ENCODE measurements around the gene SHC4. TPM values are rescaled to one million over a fixed set of nuclear protein-coding genes. Genes with fewer than 3 reads are reported as not detected.
"Not testable (repeated sequence)": the region's sequence is repeated elsewhere in the genome, so short reads cannot be mapped to it uniquely, and the experiment has no call there.

Gene SHC4
- total RNA-seq, 2 experiments from 2014 or later = 3.0 to 9.8 TPM

DNA sequence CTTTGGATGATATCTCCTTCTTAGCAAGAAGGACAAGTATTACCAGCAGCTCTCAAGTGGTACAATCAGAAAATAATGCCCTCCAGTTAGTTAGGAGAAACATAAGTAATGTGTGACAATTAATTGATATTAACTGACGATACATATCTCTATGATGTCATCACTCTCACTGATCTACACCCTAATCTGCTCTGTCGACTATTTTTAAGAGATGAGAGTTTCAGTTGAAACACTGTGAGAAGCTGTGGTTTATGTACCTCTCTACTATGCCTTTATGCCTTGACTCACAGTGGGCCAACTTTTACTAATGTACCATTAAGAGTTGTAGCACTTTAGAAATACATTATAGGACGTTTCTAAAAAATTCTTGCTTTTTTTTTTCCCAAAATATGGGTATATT lies 161.5 kb downstream of the SHC4 start:
- Mint-ChIP-seq H3K9me3 (ENCODE audit: low read depth) (no peaks in the 10 kb centered on the region), H3K4me3 (no peak overlapping the region), H3K27me3 (no peaks in the 10 kb centered on the region), H3K36me3 (peaks cover 32% of the 10 kb centered on the region), H3K27ac (no peak overlapping the region), H3K4me1 (peaks cover 56% of the 10 kb centered on the region)
- DNase-seq = no peak
- CTCF ChIA-PET = interaction anchor here (1.0 to 1.8 kb wide), 3 partner anchors 13 to 173 kb away, joined by 3 to 6 read pairs (median 5); no protein-coding TSS in a partner anchor
- no peak for ATAC-seq

DNA sequence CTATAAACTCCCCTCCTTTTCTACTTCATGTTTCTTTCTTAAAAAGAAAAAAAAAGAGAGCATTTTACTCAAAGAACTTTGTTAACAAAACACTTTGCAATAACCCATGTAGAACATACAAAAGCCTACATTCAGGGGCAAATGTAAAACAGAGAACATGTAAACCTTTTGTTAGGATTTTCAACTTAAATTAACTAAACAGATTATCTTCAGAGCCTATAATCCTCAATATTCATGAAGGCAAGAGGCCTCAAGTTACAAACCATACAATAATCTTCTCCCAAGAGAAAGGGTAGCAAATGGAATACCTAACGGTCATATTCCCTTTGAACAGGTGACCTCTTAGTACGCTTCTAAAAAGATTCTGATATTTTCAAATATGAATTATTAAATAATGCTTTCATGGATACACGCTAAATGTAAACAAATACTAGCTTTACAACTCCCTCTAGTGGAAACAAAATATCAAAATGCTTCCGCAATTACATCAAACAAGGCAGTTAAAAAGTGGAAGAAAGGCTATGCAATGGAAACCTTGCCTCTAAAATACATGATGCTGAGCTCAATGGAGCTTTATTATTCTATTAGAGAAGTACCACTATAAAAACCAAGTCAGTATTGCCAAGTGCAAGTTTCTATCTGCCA lies 162.8 kb downstream of the SHC4 start:
- DNase-seq (no peak), ATAC-seq (no peak)
- Mint-ChIP-seq H3K9me3 (ENCODE audit: low read depth) (no peaks in the 10 kb centered on the region), H3K4me3 (no peak overlapping the region), H3K4me1 (peaks cover 53% of the 10 kb centered on the region), H3K36me3 (peaks cover 38% of the 10 kb centered on the region), H3K27me3 (no peaks in the 10 kb centered on the region), H3K27ac (no peak overlapping the region)
- CTCF ChIA-PET = interaction anchor here (1.3 to 1.8 kb wide), 5 partner anchors 10 to 175 kb away, joined by 3 to 7 read pairs (median 5); partner anchors contain the start of gene CEP152

DNA sequence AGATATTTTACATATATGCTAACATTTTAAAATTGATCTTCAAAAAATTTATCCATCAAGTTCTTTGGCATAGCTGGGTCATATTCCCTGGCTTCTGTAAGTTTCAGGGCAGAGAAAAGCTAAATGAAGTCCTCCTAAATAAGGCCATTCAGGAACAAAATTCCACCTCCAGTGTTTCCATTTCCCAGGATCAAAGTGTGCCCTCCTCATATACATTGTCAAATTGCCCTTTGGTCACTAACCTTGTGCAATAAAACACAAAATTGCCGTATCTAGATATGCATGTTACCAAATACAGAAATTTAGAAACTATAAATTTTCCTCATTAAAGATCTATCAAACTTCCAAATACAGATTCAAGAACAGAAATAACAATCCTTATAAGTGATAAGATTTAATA lies 163.5 kb downstream of the SHC4 start:
- Mint-ChIP-seq H3K36me3 (peaks cover 38% of the 10 kb centered on the region), H3K27ac (no peak overlapping the region), H3K27me3 (no peaks in the 10 kb centered on the region), H3K4me3 (no peak overlapping the region), H3K4me1 (peaks cover 54% of the 10 kb centered on the region), H3K9me3 (ENCODE audit: low read depth) (no peaks in the 10 kb centered on the region)
- ATAC-seq = no peak
- DNase-seq = no peak
- CTCF ChIA-PET = no interaction called here

DNA sequence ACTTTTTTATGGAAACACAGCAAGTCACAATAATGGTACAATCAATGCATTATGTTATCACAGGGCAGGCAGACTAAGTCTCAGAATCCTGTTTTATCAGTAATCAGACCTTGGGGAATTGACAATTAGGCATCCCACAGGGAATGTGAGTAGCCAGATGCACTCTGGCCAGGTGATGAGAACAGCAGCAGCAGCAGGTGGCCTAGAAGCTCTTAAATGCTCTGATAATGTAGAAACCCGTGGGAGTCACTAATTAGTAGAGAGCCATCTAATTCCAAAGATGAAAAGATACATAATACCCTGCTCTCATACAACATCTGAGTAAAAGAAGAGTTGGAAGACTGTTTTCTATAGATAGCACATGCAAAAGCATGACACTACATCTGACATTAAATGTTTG lies 165.4 kb downstream of the SHC4 start:
- Mint-ChIP-seq H3K27me3 (no peaks in the 10 kb centered on the region), H3K4me3 (no peak overlapping the region), H3K36me3 (peaks cover 27% of the 10 kb centered on the region), H3K4me1 (peaks cover 47% of the 10 kb centered on the region), H3K27ac (no peak overlapping the region), H3K9me3 (ENCODE audit: low read depth) (no peaks in the 10 kb centered on the region)
- ATAC-seq = no peak
- no peak for DNase-seq
- CTCF ChIA-PET = no interaction called here

DNA sequence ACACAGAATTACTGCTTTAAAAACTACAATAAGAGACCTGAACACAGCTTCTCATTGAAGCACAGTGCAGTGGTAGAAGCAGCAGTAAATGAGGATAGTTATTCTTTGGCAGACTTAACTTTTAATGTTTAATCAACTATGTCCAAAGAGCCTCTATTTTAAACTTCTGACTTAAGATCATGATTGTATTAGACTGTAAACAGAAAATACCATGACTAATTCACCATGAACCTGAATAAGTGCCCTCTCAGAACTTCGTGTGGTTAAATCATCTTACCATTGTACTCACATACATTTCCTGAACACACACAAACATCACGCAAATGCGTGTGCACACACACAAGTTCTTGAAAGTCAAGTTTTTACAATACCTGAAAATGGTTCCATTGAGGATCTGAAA lies 166.8 kb downstream of the SHC4 start:
- Mint-ChIP-seq H3K4me1 (peaks cover 36% of the 10 kb centered on the region), H3K36me3 (peaks cover 35% of the 10 kb centered on the region), H3K27me3 (no peaks in the 10 kb centered on the region), H3K4me3 (no peak overlapping the region), H3K9me3 (ENCODE audit: low read depth) (no peaks in the 10 kb centered on the region), H3K27ac (peak overlapping the region; percentile 61)
- DNase-seq = no peak
- peak; percentile 61 for ATAC-seq
- CTCF ChIA-PET = no interaction called here

DNA sequence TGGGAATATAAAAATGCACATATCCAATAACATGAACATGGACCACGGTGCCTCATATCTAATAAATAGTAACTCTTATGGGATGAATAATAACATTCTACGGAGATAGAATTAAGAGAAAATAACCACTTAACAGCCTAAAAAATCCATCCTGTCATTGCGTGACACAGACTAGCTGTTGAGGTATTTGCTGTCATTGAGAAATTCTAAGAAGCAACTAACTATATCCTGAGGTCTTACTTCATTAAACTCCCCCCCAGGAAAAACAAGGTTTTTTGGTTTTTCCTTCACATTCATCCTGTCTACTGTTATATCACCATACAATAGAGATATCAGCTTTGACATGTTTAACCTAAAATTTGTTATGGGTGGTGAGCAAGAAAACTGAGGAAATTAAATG lies 167.2 kb downstream of the SHC4 start:
- Mint-ChIP-seq H3K9me3 (ENCODE audit: low read depth) (no peaks in the 10 kb centered on the region), H3K27ac (peak overlapping the region; percentile 19), H3K4me3 (no peak overlapping the region), H3K4me1 (peaks cover 35% of the 10 kb centered on the region), H3K27me3 (no peaks in the 10 kb centered on the region), H3K36me3 (peaks cover 38% of the 10 kb centered on the region)
- DNase-seq = no peak
- ATAC-seq = no peak
- CTCF ChIA-PET = no interaction called here

DNA sequence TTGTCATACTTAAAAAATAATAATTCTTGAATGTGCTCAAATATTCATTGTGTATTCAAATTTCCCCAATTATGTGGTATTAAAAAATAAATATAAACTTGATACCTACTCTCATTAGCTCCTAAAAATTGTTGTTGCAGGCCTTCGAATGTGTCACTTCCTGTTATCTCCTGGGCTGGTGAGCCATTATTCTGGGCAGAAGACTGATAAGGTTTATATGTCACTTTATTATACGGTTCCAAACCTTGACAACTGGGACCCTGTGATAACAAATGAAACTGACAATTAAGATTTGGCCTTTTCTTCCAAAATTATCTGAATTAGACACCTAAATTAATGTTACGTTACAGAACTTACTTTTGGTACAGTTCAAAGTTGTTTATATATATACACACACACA lies 167.8 kb downstream of the SHC4 start:
- Mint-ChIP-seq H3K4me1 (peaks cover 32% of the 10 kb centered on the region), H3K9me3 (ENCODE audit: low read depth) (no peaks in the 10 kb centered on the region), H3K27ac (no peak overlapping the region), H3K27me3 (no peaks in the 10 kb centered on the region), H3K4me3 (no peak overlapping the region), H3K36me3 (peaks cover 39% of the 10 kb centered on the region)
- CTCF ChIA-PET = no interaction called here
- ATAC-seq (no peak), DNase-seq (no peak)

DNA sequence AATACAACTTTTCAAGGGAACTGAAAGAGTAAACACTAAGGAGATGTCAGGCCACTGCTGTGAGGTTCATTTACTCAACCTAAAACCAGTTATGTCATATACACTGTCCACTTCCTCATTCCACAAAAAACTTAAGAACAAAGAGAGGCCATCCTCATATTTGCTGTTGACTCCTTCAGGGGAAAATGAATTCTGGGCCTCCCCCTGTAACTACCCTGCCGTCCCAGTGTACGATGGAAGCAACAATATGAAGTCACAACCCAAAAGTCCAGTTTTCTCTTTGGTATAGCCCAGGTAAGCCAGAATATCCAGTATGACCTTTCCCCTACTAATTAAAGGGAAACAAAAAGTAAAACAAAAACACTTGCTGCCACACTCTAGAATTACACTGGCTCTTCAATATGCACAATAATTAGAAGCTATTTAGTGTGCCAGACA lies 169.0 kb downstream of the SHC4 start:
- H3K27me3 Mint-ChIP-seq = no peaks in the 10 kb centered on the region

DNA sequence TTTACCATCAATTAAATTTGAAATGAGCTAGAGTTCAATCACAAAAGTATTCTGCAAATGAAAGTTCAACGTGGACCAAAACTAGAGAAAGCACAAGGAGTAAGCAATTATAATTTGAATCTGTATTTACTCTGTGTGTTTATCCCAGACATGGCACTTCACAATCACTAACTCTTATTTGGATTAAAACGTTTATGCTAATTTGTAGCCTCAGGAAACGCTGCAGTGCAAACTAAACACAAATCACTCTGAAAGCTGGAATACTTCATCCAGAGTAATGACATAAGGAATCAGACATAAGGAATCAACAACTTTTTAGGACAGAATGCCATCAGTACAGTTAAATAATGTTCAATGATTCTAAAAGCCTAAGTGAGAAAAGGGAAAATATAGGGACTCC lies 171.3 kb downstream of the SHC4 start:
- H3K4me1 Mint-ChIP-seq = peaks cover 20% of the 10 kb centered on the region
- no peak for ATAC-seq
- H3K27ac Mint-ChIP-seq = no peak overlapping the region
- no peak overlapping the region for H3K4me3 Mint-ChIP-seq
- no peaks in the 10 kb centered on the region for H3K9me3 Mint-ChIP-seq (ENCODE audit: low read depth)
- peaks cover 54% of the 10 kb centered on the region for H3K36me3 Mint-ChIP-seq
- no peak for DNase-seq
- H3K27me3 Mint-ChIP-seq = no peaks in the 10 kb centered on the region
- CTCF ChIA-PET = no interaction called here

More for the DNA sequence above, 169.0 kb downstream of the SHC4 start:
- H3K4me1 Mint-ChIP-seq = peaks cover 32% of the 10 kb centered on the region
- DNase-seq (no peak), ATAC-seq (peak; percentile 65)
- peaks cover 48% of the 10 kb centered on the region for H3K36me3 Mint-ChIP-seq
- no peaks in the 10 kb centered on the region for H3K9me3 Mint-ChIP-seq (ENCODE audit: low read depth)
- H3K4me3 Mint-ChIP-seq = no peak overlapping the region
- CTCF ChIA-PET = no interaction called here
- H3K27ac Mint-ChIP-seq = peak overlapping the region; percentile 74

DNA sequence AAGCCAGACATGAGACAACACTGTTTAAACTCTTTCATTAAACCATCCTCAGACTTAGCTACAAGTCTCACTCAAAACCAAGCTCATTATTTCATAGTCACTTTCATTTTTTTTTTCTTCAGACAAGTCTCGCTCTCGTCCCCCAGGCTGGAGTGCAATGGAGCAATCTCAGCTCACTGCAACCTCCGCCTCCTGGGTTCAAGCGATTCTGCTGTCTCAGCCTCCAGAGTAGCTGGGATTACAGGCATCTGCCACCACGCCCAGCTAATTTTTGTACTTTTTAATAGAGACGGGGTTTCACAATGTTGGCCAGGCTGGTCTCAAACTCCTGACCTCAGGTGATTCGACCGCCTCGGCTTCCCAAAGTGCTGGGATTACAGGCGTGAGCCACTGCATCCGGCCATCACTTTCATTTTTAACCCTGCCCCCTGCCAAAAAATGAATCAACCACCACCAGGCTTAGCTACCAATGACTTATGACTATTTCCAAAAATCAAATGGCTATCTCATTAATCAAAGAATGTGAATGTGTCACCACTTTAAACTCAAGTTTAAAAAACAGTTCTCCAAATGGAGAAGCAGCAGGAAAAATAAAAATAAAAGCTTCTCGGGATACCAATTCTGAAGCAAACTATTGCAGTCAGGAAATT lies 173.1 kb downstream of the SHC4 start:
- not testable (repeated sequence) for H3K27ac Mint-ChIP-seq

DNA sequence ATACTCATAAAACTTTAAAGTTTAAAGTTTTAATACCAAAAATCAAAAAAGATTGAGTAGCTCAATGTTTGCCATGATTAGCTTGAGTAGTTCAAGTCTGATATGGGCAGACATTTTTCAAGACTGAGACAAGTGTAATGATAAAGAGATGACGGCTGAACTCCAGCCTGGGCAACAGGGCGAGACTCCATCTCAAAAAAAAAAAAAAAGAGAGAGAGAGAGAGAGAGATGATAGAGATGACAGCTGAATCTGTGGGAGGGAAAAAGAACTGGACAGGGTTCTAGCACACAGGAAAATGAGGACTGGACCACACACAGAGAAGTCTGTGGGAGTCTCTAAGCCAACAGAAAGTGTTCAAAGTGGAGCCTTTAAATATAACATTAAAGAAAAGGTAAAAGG lies 178.0 kb downstream of the SHC4 start:
- Mint-ChIP-seq H3K4me1 (no peaks in the 10 kb centered on the region), H3K27ac (no peak overlapping the region), H3K4me3 (no peak overlapping the region), H3K36me3 (peaks cover 58% of the 10 kb centered on the region), H3K27me3 (no peaks in the 10 kb centered on the region), H3K9me3 (ENCODE audit: low read depth) (no peaks in the 10 kb centered on the region)
- no peak for DNase-seq
- ATAC-seq = no peak
- CTCF ChIA-PET = interaction anchor here (0.6 kb wide), 1 partner anchor 1578 kb away, joined by 3 read pairs; no protein-coding TSS in a partner anchor

More for the DNA sequence above, 173.1 kb downstream of the SHC4 start:
- H3K36me3 Mint-ChIP-seq = peaks cover 50% of the 10 kb centered on the region
- CTCF ChIA-PET = interaction anchor here (0.8 to 1.5 kb wide), 3 partner anchors 11 to 20 kb away, joined by 3 to 5 read pairs (median 3); partner anchors contain the start of gene CEP152
- DNase-seq; H3K4me3 Mint-ChIP-seq; H3K4me1 Mint-ChIP-seq; H3K27me3 Mint-ChIP-seq; ATAC-seq; H3K9me3 Mint-ChIP-seq (ENCODE audit: low read depth): not testable (repeated sequence)

DNA sequence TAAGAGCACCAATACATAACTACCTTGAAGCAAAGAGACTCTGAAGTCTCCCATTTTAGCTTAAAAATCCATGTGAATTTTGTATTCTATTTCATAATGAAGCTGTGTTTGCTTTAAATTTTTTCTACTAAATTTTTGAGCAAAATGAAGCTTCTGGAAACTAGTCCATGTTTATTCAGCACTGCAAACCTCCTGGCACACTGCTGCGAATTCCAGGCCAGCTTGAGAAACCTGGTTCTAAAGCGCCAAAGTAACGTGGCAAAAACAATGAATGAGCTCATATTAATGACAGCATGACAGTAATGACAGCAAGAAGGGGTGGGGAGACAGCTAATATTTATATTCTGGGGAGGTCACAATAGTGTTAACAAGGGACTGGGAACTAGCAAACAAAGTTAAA lies 178.5 kb downstream of the SHC4 start:
- no peak overlapping the region for H3K4me3 Mint-ChIP-seq
- H3K27ac Mint-ChIP-seq = no peak overlapping the region
- DNase-seq (no peak), ATAC-seq (no peak)
- no peaks in the 10 kb centered on the region for H3K9me3 Mint-ChIP-seq (ENCODE audit: low read depth)
- CTCF ChIA-PET = no interaction called here
- H3K27me3 Mint-ChIP-seq = no peaks in the 10 kb centered on the region
- peaks cover 59% of the 10 kb centered on the region for H3K36me3 Mint-ChIP-seq
- no peaks in the 10 kb centered on the region for H3K4me1 Mint-ChIP-seq

DNA sequence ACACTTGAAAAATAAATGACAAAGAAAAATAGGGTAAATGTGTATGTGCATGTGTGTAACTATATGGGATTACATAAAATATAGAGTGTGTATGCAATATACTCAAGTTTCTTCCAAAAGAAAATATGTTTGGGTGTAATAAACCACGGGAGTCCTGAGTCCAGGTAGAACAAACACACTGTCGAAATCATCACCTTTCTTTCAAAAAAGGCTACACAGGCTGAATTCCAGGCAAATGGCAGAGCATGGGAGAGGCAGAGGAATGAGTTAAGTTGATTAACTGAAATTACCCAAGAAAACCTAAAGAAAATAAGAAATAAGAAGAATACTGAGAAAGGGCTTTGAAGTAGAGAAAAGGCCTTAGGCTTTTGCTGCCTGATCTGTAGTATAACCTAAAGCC lies 179.0 kb downstream of the SHC4 start:
- Mint-ChIP-seq H3K4me1 (no peaks in the 10 kb centered on the region), H3K27ac (no peak overlapping the region), H3K36me3 (peaks cover 60% of the 10 kb centered on the region), H3K27me3 (no peaks in the 10 kb centered on the region), H3K9me3 (ENCODE audit: low read depth) (no peaks in the 10 kb centered on the region), H3K4me3 (no peak overlapping the region)
- DNase-seq (no peak), ATAC-seq (no peak)
- CTCF ChIA-PET = no interaction called here

DNA sequence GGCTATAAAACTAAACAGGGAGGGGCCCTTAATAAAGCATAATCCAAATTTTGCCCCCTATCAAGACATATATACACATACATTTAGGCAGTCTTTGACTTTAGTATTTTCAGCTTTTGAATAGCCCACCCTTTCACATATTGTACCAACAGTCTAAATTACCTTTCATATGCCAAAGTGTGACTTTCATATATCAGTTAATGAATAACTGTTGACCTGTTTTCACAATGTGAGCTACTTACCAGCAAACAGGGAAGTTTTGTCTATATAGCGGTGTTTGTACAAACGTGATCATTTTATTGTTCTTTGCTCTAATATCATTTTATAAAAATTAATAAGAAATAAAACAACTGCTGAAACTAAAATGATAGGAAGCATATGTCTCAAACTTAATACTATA lies 180.8 kb downstream of the SHC4 start:
- no peak for ATAC-seq
- CTCF ChIA-PET = no interaction called here
- Mint-ChIP-seq H3K27ac (no peak overlapping the region), H3K36me3 (peaks cover 57% of the 10 kb centered on the region), H3K4me1 (no peaks in the 10 kb centered on the region), H3K27me3 (no peaks in the 10 kb centered on the region), H3K9me3 (ENCODE audit: low read depth) (no peaks in the 10 kb centered on the region), H3K4me3 (no peak overlapping the region)
- DNase-seq = no peak
